NCI-H69 (cell line): ENCODE data around the gene MYO16.
"Not testable (repeated sequence)": the region's sequence is repeated elsewhere in the genome, so short reads cannot be mapped to it uniquely, and the experiment has no call there.

ENCODE experiments used
- DNase-seq: peaks from one replicate; lab custom pipeline; 2025; lab: John Stamatoyannopoulos, UW

The MYO16 gene

DNA sequence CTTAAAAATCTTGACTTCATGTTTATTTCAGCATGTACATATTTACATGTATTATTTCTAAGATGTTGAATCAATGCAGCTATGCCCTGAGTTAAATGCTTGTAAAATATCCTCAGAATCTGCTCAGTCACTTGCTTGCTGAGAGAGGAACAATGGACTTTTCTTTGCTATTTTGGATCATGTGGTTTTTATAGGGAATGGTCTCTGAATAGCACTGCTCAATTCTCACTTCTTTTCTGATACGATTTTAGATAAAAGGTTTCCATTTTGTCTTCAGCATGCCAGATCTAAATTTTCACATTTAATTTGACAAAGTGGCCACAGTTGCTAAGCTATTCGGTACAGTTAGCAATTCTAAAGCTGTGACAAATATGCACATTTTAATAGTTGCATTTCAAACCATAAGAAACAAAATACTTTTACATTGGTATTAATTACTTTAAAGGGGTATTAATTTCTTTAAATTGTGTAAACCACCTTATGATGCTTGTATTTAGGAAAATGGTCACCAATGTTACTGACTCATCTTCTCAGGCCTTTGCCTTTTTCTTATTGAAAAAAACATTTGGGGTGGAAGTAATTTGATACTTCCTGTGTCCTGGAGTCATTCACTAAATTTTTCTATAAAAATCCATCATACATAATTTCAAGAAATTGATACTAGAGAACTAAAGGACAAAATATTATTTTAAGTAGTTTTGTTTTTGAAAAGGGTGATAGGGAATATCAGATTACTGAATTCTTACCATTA, 113.5 kb downstream of the MYO16 start:
- no peak for DNase-seq

DNA sequence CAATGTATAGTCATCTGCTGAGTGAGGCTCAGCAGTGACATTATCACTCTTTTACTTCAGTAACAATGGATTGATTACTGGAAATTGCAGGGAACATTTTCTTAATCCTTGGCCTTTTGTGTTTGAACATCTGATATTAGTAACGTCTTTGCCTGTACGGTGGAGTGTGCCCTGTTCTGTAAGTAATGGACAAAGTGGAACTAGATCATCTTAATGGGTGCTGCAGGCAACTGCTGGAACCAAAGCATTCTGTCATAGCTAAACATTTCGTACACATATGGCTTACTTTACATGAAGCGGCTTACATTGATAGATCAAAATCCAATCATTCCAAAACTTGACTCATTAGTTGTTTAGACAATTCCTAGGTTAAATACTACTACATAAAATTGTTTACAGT, 114.1 kb downstream of the MYO16 start:
- no peak for DNase-seq

DNA sequence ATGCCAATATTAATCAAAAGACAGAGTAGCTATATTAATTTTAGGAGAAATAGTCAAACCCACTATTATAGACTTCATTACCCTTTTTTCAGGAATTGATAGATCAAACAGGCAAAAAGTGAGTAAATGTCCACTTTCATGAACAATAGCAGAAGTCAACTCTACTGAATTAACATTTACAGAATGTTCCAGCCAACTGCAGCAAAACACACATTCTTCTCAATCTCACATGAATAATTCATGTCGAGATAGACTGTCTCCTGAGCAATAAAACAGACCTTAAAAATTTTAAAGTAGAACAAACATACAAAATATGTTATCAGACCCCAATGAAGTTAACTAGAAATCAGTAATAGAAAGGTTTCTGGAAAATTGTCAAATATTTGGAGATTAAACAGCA, 118.4 kb downstream of the MYO16 start:
- no peak for DNase-seq

DNA sequence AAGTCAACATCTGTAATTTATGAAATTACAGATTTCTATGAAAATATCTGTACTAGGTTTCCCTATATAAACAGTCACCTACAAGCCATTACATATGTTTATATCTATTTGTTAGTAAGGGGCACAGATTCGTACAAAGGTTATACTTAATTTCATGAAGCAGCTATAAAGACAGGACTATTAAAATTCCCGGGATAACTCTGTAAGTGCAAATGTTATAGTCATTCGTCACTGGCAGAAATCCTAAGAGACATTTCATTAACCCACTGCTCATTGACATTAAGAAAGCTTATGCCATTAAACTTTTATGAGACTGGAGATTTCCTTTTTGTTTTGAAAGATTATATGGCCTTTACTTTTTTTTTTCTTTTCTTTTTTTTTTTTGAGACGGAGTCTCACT, 122.9 kb downstream of the MYO16 start:
- DNase-seq: no peak

DNA sequence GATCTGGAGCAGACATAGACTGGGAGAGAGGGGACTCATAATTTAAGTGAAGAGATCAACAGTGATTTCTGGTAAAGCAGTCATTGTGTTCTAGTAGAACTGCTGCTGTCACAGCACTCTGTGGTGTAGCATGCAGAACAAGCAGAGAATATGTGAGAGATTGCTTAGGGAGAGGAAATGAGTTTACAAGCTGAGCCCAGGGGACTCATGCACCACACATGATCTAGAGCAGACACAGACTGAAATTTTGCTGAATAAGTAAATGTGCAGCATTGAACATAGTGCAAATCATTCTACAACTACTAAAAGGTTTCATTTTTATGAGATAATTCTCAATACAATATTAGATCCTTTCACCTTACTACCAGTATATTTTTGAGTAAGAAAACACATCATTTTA, 125.7 kb downstream of the MYO16 start:
- no peak for DNase-seq

DNA sequence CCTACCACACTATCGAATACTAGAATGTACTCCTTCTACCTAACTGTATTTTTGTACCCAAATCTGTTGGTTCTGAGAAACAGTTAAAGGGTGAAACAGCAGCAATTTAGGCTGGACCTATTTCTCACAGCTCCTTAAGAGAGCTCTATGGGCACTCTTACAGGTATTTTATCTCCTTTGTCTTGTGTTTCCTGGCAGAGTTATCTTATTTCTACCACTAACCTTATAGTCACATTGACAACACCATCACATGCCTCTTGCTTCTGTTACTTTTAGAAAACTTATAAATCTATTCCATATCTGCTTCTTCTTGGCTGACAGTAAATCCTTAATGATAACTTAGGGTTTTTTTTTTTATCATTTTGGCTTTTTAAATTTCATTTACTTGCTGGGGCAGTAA, 130.7 kb downstream of the MYO16 start:
- DNase-seq: no peak

DNA sequence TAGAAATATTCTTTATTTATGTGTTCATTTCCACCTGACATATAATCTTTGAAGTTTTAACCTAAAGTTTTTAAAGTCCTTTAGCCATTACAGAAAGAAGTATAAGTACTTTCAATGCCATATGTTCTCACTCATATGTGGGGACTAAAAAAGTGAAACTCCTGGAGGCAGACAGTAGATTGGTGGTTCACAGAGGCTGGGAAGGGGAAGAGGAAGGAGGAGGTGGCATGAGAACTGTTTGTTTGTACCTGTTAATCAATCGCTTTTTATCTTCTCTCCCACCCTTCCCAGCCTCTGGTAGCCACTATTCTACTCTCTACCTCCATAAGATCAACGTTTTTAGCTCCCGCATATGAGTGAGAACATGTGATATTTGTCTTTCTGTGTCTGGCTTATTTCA, 131.1 kb downstream of the MYO16 start:
- DNase-seq: no peak

DNA sequence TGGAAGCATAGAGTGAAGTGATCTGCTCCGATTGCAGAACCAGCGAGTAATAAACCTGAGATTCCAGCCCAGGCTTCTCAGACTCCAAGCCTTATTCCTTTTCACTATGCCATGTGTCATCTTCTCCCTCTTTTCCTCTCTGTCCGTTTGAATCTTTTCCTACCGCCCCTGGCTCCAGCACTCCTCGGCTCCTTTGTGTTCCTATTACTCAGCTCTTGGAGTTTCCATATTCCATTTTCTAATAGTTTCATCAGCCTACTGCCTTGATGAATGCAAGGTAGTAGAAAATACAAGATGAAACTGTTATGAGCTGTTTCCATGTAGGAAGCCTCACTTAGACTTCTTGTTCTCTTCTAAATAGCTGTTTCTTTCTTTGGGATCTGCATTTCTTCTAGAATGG, 138.6 kb downstream of the MYO16 start:
- DNase-seq: no peak

DNA sequence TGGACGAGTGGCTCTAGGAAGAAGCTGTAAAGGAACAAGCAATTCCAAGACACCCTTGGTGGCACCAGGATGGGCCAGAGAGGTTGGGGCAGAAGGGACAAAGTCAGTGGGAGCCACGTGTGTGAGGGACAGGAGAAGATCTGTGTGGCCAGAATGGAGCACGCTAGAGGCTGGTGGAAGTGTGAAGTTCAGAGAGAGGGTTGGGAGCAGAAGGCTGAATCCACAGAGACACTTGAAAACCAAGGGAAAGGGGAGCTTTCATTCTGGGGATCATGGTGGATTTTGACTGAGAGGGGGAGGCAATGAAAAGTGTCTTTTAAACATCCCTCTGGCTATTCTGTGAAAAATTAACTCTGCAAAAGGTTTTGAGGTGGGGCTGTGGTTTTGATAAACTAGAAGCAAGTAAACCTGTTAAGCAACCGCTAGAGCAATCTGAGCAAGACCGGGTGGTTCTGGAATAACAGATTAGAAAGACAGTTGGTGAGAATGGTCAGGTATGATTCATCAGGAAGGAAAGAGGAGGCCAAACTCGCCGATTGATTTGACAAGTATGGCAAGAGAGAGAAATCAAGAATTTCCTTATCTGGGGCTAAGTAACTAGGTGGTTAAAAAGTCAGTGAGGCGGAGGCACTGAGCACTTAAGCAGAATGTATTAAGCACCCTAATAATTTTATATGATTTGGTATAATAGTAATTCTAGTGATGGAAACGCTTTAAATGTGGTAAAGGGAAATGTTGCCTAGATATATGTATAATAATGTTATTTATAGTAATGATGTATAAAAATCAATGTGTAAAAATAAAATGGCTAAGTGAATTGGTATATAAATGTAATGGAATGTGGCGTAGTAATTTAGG, 140.0 kb downstream of the MYO16 start:
- no peak for DNase-seq

DNA sequence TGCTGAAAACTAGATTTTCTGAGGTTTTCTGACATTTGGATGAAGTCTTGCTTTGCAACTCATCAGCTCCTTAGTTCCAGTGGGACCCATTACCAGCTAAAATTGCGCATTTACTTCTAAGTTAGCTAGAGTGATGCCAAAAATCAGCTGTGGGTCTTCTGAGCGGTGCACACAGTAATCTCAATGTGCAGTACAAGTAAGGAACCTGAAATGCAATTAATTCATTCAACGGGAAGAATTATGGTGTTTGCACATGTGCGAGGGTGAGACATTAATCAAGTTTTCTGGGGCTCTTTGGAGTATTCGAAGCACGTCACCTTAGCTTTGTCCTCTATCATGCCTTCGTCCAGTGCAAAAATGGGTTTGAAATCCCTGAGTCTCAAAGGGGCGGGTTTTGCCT, 146.2 kb downstream of the MYO16 start:
- DNase-seq: no peak

DNA sequence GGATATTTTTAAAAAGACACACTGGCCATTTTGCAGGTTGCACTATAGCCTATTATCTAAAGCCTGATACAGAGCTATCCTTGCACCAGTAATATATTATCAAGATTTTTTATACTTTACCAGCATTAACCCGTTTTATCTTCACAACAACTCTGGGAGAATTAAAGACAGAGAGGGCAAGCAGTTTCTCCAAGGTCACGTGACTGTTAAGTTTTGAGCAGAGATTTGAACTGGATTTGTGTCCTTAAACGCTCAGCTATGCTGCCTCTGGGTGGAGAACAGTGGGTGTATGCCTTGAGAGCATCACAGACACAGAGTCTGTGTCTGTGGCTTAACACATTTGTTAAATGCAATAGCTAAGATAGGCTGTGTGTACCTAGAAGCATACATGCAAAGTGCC, 147.2 kb downstream of the MYO16 start:
- no peak for DNase-seq

DNA sequence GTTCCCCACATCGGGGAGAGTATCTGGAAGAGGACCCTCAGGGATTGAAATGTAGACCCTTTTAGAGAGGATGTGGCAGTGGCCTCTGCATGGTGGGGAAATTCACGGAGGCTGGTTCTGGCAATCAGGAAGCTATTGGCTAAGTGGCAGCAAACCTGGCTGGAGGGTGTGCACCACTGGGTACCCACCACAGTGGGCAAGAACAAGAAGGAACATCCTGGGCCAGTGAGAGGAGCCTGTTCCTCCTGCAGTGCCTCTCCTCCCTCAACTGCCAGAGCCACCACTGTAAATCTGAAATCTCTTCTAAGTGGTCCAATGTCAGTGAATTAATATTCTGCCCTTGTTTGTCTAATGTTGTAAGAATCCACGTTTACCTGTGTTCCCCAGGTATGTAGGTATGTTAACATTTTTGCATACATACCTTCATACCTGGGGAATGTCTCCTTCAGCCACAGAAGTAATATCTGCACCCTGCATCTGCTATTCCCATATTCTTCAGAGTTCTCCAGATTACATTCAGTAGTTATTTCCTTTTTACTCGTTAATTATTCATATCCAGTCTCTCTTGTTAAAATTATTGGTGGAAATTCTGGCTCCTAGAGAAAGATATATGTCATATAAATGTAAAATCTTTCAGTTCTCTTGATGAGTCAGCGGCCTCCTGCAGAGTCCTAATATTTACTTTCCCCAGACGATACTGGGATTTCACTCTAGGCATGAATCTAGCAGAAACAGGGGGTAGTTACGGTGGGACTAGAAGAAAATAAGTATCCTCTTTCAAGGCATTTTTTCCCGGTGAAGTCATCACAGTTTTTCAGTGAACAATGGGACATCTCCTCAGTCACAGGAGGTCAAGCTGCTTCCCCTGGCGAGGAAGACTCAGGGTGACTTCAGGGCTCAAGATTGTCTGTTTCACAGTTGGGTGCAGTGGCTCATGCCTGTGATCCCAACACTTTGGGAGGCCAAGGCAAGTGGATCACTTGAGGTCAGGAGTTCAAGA, 148.3 kb downstream of the MYO16 start:
- DNase-seq: no peak

DNA sequence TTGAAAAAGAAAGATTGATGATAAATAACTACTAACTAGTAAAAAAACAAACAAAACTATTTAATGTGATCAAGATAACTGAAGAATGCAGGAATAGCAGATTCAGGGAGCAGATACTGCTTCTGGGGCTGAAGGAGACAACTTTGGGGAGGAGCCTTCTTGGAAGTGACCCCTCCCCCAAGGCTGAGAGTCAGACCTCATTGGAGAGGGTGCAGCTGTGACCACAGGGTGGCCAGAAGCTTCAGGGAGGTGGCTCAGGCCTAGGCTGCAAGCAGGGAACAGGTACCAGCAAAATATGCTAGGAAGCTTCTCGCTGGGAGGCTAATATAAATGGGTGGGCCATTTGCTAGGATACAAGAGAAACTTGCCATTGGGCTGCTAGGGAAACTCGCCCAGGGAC, 149.9 kb downstream of the MYO16 start:
- DNase-seq: no peak

DNA sequence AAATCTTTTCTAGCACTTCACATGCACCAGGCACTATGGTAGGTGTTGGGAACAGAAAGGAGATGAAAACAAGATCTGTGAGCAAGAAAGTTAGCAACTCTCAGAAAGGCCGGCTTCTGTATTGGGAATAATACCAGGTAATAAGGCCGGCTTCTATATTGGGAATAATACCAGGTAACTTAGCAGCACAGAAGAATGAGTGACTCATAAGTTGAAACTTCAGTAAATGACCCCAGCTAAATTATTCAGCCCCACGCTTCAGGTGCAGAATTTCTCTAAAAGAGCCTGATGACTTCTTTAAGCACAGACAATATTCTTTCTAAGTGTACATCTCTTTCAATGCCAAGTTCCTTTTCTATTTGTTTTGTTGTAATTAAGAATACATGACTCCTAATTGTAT, 151.3 kb downstream of the MYO16 start:
- DNase-seq: no peak

DNA sequence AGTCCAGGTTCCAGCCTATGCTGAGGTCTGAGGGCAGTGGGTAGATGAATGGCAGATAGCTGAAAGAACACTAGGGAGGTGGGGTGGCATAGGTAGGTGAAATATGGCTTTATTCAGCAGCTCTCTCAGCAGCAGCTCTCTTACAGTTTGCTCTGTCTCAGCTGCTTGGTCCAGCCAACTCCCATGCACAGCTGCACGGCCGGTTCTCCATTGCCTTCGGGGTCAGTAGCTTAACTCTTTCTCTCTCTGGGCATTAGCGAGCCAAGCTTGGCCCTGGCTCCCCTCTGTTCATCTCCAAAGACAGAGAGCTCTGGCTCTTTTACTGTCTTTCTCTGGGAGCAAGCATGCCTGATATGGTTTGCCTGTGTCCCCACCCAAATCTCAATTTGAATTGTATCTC, 151.9 kb downstream of the MYO16 start:
- no peak for DNase-seq

DNA sequence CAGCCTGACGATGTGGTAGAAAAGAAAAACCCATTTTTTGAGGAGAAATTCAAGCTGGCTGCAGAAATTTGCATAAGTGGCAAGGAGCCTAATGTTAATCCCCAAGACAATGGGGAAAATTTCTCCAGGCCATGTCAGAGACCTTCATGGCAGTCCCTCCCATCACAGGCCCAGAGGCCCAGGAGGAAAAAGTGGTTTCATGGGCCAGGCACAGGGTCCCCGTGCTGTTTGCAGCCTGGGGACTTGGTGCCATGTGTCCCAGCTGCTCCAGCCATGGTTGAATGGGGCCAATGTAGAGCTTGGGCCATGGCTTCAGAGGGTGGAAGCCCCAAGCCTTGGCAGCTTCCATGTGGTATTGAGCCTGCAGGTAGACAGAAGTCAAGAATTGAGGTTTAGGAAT, 153.1 kb downstream of the MYO16 start:
- DNase-seq: not testable (repeated sequence)

DNA sequence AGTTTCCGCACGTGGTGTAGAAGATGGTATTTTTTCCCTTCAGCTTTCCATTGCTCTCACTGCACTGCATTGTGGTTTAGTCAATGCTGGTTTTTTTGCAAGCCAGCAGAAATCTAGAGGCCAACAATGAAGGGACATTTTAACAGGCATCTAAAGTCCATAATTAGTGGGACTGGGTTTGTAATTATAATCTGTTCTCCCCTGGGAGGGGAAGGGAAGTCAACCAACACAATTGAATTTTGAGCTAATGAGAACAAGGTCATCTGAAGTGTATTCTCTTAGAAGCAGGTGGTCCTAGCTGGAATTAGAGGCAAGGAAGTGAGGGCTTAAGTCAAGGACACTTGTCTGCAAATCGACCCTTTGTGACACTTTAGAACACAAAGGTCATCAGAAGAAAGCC, 156.4 kb downstream of the MYO16 start:
- peak; percentile 19 for DNase-seq

DNA sequence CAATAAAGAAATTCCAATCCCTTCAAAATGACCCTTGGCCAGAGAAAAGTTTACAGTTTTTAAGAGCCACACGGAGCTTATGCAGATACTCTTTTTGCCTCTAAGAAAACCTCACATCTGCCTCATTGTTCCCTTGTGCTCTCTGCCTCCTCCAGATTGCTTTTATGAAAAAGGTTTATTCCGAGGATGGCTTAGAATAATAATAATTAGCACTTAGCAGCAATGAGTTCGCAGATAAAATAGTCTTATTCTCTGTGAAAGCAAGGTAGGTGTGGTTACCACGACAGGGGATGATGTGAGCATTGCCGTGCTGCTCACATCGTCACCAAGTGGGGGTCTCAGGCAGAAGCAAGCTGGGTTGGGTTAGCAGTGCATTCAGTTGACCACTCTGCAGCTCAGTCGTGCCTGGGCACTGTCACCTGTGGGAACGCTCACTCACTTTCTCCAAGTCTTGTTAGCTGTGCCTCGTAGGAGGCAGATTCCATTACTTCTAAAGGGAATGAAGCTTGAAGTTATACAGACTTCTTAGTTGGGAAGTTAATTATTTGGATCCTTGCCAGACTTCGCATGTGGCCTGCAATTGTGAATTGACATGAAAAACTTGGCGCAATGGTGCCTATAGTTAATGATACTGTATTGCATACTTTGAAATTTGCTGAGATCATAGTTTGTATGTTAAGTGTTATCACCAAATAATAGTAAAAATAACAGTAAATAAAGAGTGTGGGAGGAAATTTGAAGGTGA, 157.2 kb downstream of the MYO16 start:
- peak; percentile 21 for DNase-seq

DNA sequence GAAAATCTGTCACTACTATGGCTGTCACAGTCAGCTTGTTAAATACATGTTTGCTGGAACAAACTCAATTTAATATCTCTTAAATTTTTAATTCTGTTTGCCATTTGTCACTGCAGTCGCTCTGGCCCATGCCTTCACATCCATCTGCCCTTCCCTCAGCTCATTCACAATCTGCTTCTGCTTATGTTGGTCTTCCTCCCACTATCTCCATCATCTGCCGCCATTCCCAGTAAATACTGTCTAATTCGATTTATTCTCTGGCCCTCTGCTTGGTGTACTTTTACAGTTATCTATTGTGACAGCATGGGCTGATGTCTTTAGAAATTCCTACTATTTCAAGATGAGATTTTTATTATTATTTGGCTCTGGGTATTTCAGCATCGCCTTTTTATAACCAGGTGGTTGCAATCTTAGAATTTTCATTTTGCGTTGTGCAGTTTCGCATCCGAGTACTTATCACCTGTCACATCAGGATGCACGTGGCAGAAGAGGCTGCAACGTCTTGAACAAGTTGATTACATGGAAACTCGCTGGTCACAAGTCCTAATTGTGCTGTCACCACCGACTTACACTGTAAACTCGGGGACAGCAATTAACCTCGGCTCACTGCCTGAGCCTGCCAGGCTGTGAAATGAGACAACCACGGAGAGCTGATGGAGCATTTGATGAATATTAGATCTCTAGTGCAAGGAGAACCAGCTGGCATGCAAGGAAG, 158.4 kb downstream of the MYO16 start:
- DNase-seq: no peak

DNA sequence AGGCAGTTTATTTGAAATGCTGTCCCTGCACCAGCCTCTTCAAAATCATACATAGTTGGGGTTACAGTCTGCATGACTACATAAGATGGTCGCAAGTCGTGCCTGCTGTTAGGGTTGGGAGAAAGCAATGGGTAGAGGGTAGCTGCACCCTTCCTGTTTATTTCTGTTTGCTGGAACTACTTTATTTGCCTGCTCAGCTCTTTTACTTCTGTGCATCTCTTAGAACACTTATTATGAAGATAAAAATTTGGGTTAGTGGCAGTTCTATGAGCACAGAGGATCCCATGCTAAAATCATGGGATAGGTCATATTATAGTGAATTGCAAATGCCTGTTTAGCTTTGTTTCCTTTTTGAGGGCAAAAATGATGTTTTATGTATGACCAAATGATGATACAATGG, 160.1 kb downstream of the MYO16 start:
- DNase-seq: no peak

DNA sequence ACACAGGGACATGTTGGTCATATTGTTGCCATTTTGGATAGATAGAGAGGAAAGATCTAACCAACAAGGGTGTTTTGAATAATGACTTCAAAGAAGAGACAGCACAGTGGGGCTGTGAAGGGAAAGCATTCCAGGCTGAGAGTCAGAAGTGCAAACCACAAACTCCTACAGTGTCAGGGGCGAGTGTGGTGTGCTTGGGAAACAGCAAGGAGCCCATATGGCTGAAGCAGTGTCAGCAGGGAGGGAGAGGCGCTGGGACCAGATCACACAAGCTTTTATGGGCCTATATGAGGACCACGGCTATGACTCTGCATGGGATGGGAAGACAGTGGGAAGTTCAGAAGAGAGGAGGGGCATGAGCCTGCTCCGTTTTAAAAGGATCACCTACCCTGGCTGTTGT, 166.4 kb downstream of the MYO16 start:
- no peak for DNase-seq
